Upper lobe of right lung (tissue), 1 donor: ENCODE results near the gene PTGER4. TPM values are rescaled to one million over a fixed set of nuclear protein-coding genes. Genes with fewer than 3 reads are reported as not detected.

Experiments used
- ATAC-seq: fragments of 200-7000 bp; cut with Tn5 transposase; one replicate; pipeline ENCODE4 v1.9.1; 2020; ENCODE audit warnings: mild to moderate bottlenecking, moderate library complexity
- DNase-seq: peaks from one replicate; pipeline ENCODE4 v3.0.0-alpha.2; 2020
- H3K27ac ChIP-seq: fragments of 200-600 bp; one replicate; pipeline ENCODE4 v1.8.0; 2022
- H3K27me3 ChIP-seq: fragments of 200-600 bp; one replicate; pipeline ENCODE4 v1.8.0; 2022; ENCODE audit warnings: mild to moderate bottlenecking
- H3K36me3 ChIP-seq: fragments of 200-600 bp; one replicate; pipeline ENCODE4 v1.8.0; 2022
- H3K4me1 ChIP-seq: fragments of 200-600 bp; one replicate; pipeline ENCODE4 v1.8.0; 2022
- H3K4me3 ChIP-seq: fragments of 200-600 bp; one replicate; pipeline ENCODE4 v1.8.0; 2022; ENCODE audit warnings: mild to moderate bottlenecking
- H3K9me3 ChIP-seq: fragments of 200-600 bp; one replicate; pipeline ENCODE4 v1.8.0; 2022
- intact Hi-C: fragments of 100-400 bp; cut with DNase I; formaldehyde crosslinking; loops from one replicate; pipeline ENCODE4 v1.11.0; 2022
- total RNA-seq: library from RNA; stranded (reverse); fragmentation: NEBNext Ultra II Directional; extraction: Animal tissue kit (Norgen Biotek cat#: 25700); gene quantifications from one replicate; pipeline ENCODE4 v1.2.1, GENCODE V29; 2021
- TF ChIP-seq, protein P1 (sequence below): fragments of 200-600 bp; IDR thresholded peaks from one replicate; pipeline ENCODE4 v1.8.0; 2022; ENCODE audit warnings: antibody characterized with exemption
- donor health status: DM: no; HTN: yes; CAD: no; lungs with severe emphysema.

Gene PTGER4
- total RNA-seq, 1 donor from 2014 or later, result 31.2 TPM

DNA sequence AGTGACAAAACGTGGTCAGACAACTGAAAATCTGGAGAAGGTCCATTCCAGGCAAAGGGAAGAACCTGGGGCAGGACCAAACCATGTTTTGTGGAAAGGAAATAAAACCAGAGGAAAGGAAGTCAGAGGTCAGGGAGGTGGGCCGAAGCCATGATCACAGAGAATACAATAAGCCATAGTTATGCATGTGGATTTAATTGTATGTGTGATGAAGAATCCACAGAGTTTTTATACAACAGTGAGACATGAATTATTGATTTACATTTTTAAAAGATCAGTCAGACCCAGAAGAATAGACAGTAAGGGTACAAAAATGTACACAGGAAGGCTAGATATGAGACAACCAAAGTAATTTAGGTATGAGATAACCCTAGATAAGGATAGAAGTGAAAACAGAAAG lies 55.3 kb downstream of the PTGER4 start:
- Histone ChIP-seq H3K27ac (no peak overlapping the region), H3K4me3 (no peak overlapping the region), H3K4me1 (peaks cover 28% of the 10 kb centered on the region), H3K27me3 (no peaks in the 10 kb centered on the region), H3K36me3 (no peaks in the 10 kb centered on the region), H3K9me3 (no peaks in the 10 kb centered on the region)
- no peak for ATAC-seq
- intact Hi-C loops, result no loop called here
- TF ChIP-seq, protein P1, sequence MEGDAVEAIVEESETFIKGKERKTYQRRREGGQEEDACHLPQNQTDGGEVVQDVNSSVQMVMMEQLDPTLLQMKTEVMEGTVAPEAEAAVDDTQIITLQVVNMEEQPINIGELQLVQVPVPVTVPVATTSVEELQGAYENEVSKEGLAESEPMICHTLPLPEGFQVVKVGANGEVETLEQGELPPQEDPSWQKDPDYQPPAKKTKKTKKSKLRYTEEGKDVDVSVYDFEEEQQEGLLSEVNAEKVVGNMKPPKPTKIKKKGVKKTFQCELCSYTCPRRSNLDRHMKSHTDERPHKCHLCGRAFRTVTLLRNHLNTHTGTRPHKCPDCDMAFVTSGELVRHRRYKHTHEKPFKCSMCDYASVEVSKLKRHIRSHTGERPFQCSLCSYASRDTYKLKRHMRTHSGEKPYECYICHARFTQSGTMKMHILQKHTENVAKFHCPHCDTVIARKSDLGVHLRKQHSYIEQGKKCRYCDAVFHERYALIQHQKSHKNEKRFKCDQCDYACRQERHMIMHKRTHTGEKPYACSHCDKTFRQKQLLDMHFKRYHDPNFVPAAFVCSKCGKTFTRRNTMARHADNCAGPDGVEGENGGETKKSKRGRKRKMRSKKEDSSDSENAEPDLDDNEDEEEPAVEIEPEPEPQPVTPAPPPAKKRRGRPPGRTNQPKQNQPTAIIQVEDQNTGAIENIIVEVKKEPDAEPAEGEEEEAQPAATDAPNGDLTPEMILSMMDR, result no peak
- DNase-seq, result no peak

DNA sequence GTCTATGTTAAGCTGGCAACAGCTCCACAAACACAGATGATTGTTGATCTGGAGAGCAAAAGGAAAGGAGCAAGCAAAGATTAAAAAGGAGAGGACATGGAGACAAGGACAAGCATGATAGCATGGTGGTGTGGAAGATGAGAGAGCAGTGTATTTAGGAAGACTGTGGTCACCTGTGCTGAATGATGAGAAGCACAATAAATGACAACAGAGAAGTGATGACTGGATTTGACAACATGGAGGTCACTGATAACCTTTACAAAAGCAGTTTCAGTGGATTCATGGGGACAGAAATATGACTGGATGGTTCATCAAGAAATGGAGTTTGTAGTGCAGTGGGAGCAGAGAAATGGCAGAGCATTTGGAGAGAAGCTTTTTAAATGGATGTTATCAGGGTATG lies 55.9 kb downstream of the PTGER4 start:
- H3K4me1 ChIP-seq, result peaks cover 28% of the 10 kb centered on the region
- H3K9me3 ChIP-seq, result no peaks in the 10 kb centered on the region
- peaks cover 1% of the 10 kb centered on the region for H3K36me3 ChIP-seq
- H3K27me3 ChIP-seq, result no peaks in the 10 kb centered on the region
- no peak for ATAC-seq
- no peak overlapping the region for H3K27ac ChIP-seq
- TF ChIP-seq, protein P1, result no peak
- DNase-seq, result no peak
- H3K4me3 ChIP-seq, result no peak overlapping the region
- intact Hi-C loops, result no loop called here

DNA sequence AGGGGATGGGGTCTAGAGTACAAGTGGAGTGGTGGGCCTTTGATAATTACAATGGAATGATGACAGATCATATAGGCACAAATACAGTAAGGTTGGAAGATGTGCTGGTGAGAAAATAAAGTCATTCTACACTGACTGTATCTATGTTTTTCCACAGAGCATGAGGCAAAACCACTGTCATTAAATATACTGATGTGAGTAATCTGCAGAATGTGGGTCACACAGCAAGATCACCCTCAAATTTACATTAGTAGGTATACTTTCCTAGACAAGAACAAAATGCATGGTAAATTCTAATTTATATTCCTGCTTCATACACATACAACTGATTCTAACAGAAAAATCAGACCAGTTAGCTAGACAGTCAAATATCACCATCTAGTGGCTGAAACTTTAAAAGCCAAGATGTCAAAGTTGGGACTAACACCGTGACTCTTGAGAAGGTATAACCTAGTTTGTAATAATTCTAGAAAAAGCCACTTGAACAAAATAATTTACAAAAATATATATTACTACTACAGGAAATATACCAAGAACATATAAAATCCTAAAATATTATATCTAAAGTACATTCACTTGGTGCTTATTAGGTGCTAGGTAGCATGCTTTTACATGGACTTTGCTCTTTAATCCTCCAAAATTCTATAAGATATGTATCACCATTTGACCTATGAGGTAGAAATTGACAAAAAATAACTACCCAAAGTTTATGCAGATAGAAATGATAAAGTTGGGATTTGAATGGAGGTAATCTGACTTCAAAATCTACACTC lies 56.6 kb downstream of the PTGER4 start:
- peak; percentile 70 for ATAC-seq
- intact Hi-C loops, result no loop called here

DNA sequence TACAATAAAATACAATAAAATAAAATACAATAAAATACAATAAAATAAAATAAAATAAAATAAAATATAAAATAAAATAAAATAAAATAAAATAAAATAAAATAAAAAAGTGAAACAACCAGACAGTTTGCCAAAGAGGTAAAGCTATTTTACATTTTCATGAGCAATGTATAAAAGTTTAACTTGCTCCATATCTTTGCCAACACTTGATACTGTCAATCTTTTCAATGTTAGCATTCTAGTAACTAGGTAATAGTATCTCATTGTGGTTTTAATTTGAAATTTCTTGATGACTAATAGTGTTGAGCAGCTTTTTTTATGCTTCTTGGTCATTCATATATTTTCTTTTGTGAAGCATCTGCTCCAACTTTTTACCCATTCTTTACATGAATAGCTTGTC lies 58.8 kb downstream of the PTGER4 start:
- DNase-seq, result no peak
- no peak overlapping the region for H3K4me3 ChIP-seq
- H3K4me1 ChIP-seq, result peaks cover 26% of the 10 kb centered on the region
- TF ChIP-seq, protein P1, result no peak
- peaks cover 13% of the 10 kb centered on the region for H3K36me3 ChIP-seq
- no peak for ATAC-seq
- H3K9me3 ChIP-seq, result no peaks in the 10 kb centered on the region
- intact Hi-C loops, result no loop called here
- H3K27me3 ChIP-seq, result no peaks in the 10 kb centered on the region
- H3K27ac ChIP-seq, result no peak overlapping the region

More for the DNA sequence above, 56.6 kb downstream of the PTGER4 start:
- peaks cover 28% of the 10 kb centered on the region for H3K4me1 ChIP-seq
- H3K9me3 ChIP-seq, result no peaks in the 10 kb centered on the region
- H3K4me3 ChIP-seq, result no peak overlapping the region
- TF ChIP-seq, protein P1, result peak; percentile 77
- H3K27me3 ChIP-seq, result no peaks in the 10 kb centered on the region
- H3K36me3 ChIP-seq, result peaks cover 8% of the 10 kb centered on the region
- no peak for DNase-seq
- H3K27ac ChIP-seq, result no peak overlapping the region

Other genes with a start within 250 kb of the PTGER4 start
- gene TTC33, start 76.0 kb downstream of the PTGER4 start, total RNA-seq, result 16.6 TPM
- gene PRKAA1, start 118.5 kb downstream of the PTGER4 start, total RNA-seq, result 83.0 TPM
- 942 TPM for gene RPL37, start 155.3 kb downstream of the PTGER4 start, total RNA-seq
- 24.1 TPM for gene CARD6, start 161.5 kb downstream of the PTGER4 start, total RNA-seq
- 302 TPM for gene C7, start 229.6 kb downstream of the PTGER4 start, total RNA-seq